Heart left ventricle (tissue), 16 donors: ENCODE data around the gene HLA-F. TPM values are rescaled to one million over a fixed set of nuclear protein-coding genes. Genes with fewer than 3 reads are reported as not detected.
A peak's percentile ranks its signal among the peaks of the same experiment; 100 is the strongest.

Source experiments
- ATAC-seq, 4 donors: fragments of 200-7000 bp; cut with Tn5 transposase; one replicate each; pipeline ENCODE4 v1.9.1; 2020 to 2022; ENCODE audit warnings: moderate library complexity in 4 of 4, mild to moderate bottlenecking in 3 of 4, moderate number of reproducible peaks in 1 of 4
- DNase-seq, 5 donors: peaks; one replicate each; pipeline ENCODE4 v3.0.0-alpha.2; 2020
- H3K27ac ChIP-seq, 12 donors: fragments of 200-600 bp; sonication (generic) in 4 of 12; one replicate each; pipeline versions ENCODE4 v1.5.0 to v1.8.0; 2016 to 2022; ENCODE audit warnings: mild to moderate bottlenecking in 2 of 12
- H3K27me3 ChIP-seq, 9 donors: fragments of 200-600 bp; sonication (generic) in 2 of 9; one replicate each; pipeline versions ENCODE4 v1.5.1 to v1.8.0; 2016 to 2022; ENCODE audit warnings: mild to moderate bottlenecking in 3 of 9
- H3K36me3 ChIP-seq, 9 donors: fragments of 200-600 bp; sonication (generic) in 2 of 9; one replicate each; pipeline versions ENCODE4 v1.5.0 to v1.8.0; 2018 to 2022; ENCODE audit warnings: mild to moderate bottlenecking in 2 of 9
- H3K4me1 ChIP-seq, 12 donors: fragments of 200-600 bp; sonication (generic) in 4 of 12; one replicate each; pipeline versions ENCODE4 v1.5.0 to v1.8.0; 2016 to 2022; ENCODE audit warnings: mild to moderate bottlenecking in 3 of 12
- H3K4me3 ChIP-seq, 12 donors: fragments of 200-600 bp; sonication (generic) in 4 of 12; one replicate each; pipeline versions ENCODE4 v1.5.0 to v1.8.0; 2017 to 2022; ENCODE audit warnings: mild to moderate bottlenecking in 9 of 12, moderate library complexity in 4 of 12
- H3K9me3 ChIP-seq, 12 donors: fragments of 200-600 bp; sonication (generic) in 4 of 12; one replicate each; pipeline versions ENCODE4 v1.5.0 to v1.8.0; 2016 to 2022; ENCODE audit warnings: mild to moderate bottlenecking in 1 of 12
- CTCF ChIP-seq, 12 donors: fragments of 200-600 bp; sonication (generic) in 4 of 12; IDR thresholded peaks; one replicate each; pipeline versions ENCODE4 v1.5.0 to v1.8.0; 2018 to 2022; ENCODE audit warnings: antibody characterized with exemption in 12 of 12, mild to moderate bottlenecking in 5 of 12
- POLR2A ChIP-seq, 2 donors: fragments of 450-650 bp; IDR thresholded peaks; one replicate each; pipeline ENCODE4 v1.6.1; 2017; ENCODE audit warnings: antibody characterized with exemption in 2 of 2, mild to moderate bottlenecking in 2 of 2, moderate library complexity in 2 of 2
- WGBS, 4 donors: extraction: QIAGEN DNeasy Blood & Tissue Kit in 2 of 4; methylation state at CpG; one replicate each; pipeline versions ENCODE4 v1.1.5 to v1.1.7; 2013 to 2018; 5-methylcytosine and 5-hydroxymethylcytosine counted together
- intact Hi-C, 10 donors: fragments of 100-400 bp; cut with DNase I; formaldehyde crosslinking; loops; one replicate each; pipeline versions ENCODE4 v1.11.1 to v1.14.2; 2022
- polyA plus RNA-seq, 2 donors: library from polyadenylated mRNA; stranded (reverse); fragments of 200-250 nt; gene quantifications; one replicate each; pipeline ENCODE4 v1.2.3, GENCODE V29; 2013
- total RNA-seq, 9 donors: library from RNA; depleted of rRNA in 2 of 9; stranded (reverse); fragments of >200 nt in 2 of 9; fragmentation: NEBNext Ultra II Directional in 3 of 9; extraction: Animal tissue kit (Norgen Biotek cat#: 25700) in 3 of 9; gene quantifications; one replicate each; pipeline versions ENCODE4 v1.1.0 to v1.2.4, GENCODE V29; 2016 to 2023
- donor health status: ischemic (EF 13 %, LVEDD 7.1; RV severe dilation, severe dysfunction).
- donor health status: healthy with polysubstance abuse.
- donor health status: DM: no; HTN: yes; CAD: no.
- donor health status: DM: no; HTN: no; CAD: no.
- donor health status: ischemic (EF 25% LVEDD 6.9; RV normal size, moderate dysfunction).
- donor health status: ischemic (EF 25% LVEDD 5.7; RV mildly dilated, moderate dysfunction).
- donor health status: healthy.
- donor health status: DM: yes; HTN: yes; CAD: no.
- donor health status: ischemic (EF 35%, LVEDD 5.7; RV mildly dilated, moderate dysfunction).
- donor health status: nonischemic (EF 11% LVEDD 7.7; RV severe dilation, severe dysfunction).
- donor health status: DM: yes; HTN: yes; CAD: no.
- donor health status: PGD.
- donor health status: ischemic (EF 29% LVEDD 5.4; RV normal size, mild dysfunction).
- donor health status: nonischemic (EF 23%, LVEDD 6.1; RV moderate dilation, normal function).

Gene HLA-F
- total and polyA plus RNA-seq, 11 donors, result 23.1 to 228 (median 37.8) TPM

- ATAC-seq, result no peak
- intact Hi-C loops, result loop anchor here in 8 of 10 donors (1.0 to 10.0 kb wide), 10 partner anchors 15 to 219 kb away; partner anchors contain the start of genes HLA-F (in 1 of the 8) and MOG (in 1 of the 8)
- DNase-seq, result no peak
- no peaks in the 10 kb centered on the region for H3K9me3 ChIP-seq
- H3K27me3 ChIP-seq, result no peaks in the 10 kb centered on the region
- peak overlapping the region in 11 of 12 donors; percentile 44 to 84 (median 75) for H3K4me3 ChIP-seq
- 16 to 22% (median 17%) methylated on average over 4 of the region's 4 CpGs for WGBS, 4 donors
- peaks cover 0 to 28% (median 23%) of the 10 kb centered on the region in 12 donors for H3K4me1 ChIP-seq
- no peaks in the 10 kb centered on the region for H3K36me3 ChIP-seq
- TF ChIP-seq POLR2A (IDR thresholded peaks at IDR 0.05), result no peak
- peak in 3 of 12 donors; percentile 4 to 27 (median 18) for TF ChIP-seq CTCF (IDR thresholded peaks at IDR 0.05)
- H3K27ac ChIP-seq, result peak overlapping the region; percentile 74 to 97 (median 95)
These were observed 30.0 kb downstream of the HLA-F start for GRCh38 chr6:29753309-29753644.

GRCh38 chr6:29755295-29755871 is 32.1 kb downstream of the HLA-F start:
- TF ChIP-seq CTCF (IDR thresholded peaks at IDR 0.05) (no peak), POLR2A (IDR thresholded peaks at IDR 0.05) (no peak)
- H3K4me3 ChIP-seq, result no peak overlapping the region
- no peaks in the 10 kb centered on the region for H3K27me3 ChIP-seq
- WGBS, 4 donors, result 70 to 79% (median 74%) methylated on average over 23 of the region's 23 CpGs
- ATAC-seq, result no peak
- no peaks in the 10 kb centered on the region for H3K9me3 ChIP-seq
- no peak for DNase-seq
- H3K4me1 ChIP-seq, result peaks cover 0 to 18% (median 11%) of the 10 kb centered on the region in 12 donors
- intact Hi-C loops, result loop anchor here in 4 of 10 donors (5.0 to 10.0 kb wide), 4 partner anchors 48 to 82 kb away; no protein-coding TSS in a partner anchor
- H3K36me3 ChIP-seq, result no peaks in the 10 kb centered on the region
- H3K27ac ChIP-seq, result no peak overlapping the region

GRCh38 chr6:29757282-29757681 is 34.0 kb downstream of the HLA-F start:
- 79 to 96% (median 92%) methylated on average over 2 of the region's 2 CpGs for WGBS, 4 donors
- TF ChIP-seq POLR2A (IDR thresholded peaks at IDR 0.05) (no peak), CTCF (IDR thresholded peaks at IDR 0.05) (no peak)
- no peak overlapping the region for H3K4me3 ChIP-seq
- DNase-seq, result no peak
- no peaks in the 10 kb centered on the region for H3K9me3 ChIP-seq
- intact Hi-C loops, result loop anchor here in 4 of 10 donors (5.0 to 10.0 kb wide), 4 partner anchors 50 to 80 kb away; no protein-coding TSS in a partner anchor
- no peaks in the 10 kb centered on the region for H3K27me3 ChIP-seq
- H3K27ac ChIP-seq, result no peak overlapping the region
- ATAC-seq, result no peak
- peaks cover 0 to 7% (median 4%) of the 10 kb centered on the region in 12 donors for H3K4me1 ChIP-seq
- H3K36me3 ChIP-seq, result no peaks in the 10 kb centered on the region

GRCh38 chr6:29757701-29758293 is 34.6 kb downstream of the HLA-F start:
- intact Hi-C loops, result loop anchor here in 4 of 10 donors (5.0 to 10.0 kb wide), 4 partner anchors 50 to 80 kb away; no protein-coding TSS in a partner anchor
- Histone ChIP-seq H3K4me1 (peaks cover 0 to 7% (median 4%) of the 10 kb centered on the region in 12 donors), H3K9me3 (no peaks in the 10 kb centered on the region), H3K27me3 (no peaks in the 10 kb centered on the region), H3K4me3 (no peak overlapping the region), H3K36me3 (no peaks in the 10 kb centered on the region), H3K27ac (no peak overlapping the region)
- TF ChIP-seq POLR2A (IDR thresholded peaks at IDR 0.05), result no peak
- no peak for TF ChIP-seq CTCF (IDR thresholded peaks at IDR 0.05)
- WGBS, 4 donors, result 0 to 62% (median 34%) methylated on average over 1 to 2 of the region's 2 CpGs
- DNase-seq, result no peak
- ATAC-seq, result no peak
